HG02870 (cell line): ENCODE measurements around the gene HOXA1.
"Not testable (repeated sequence)": the region's sequence is repeated elsewhere in the genome, so short reads cannot be mapped to it uniquely, and the experiment has no call there.

Source experiments
- ATAC-seq: cut with Tn5 transposase; IDR thresholded peaks from one replicate; pipeline ENCODE4 v1.9.1; 2021; ENCODE audit warnings: mild to moderate bottlenecking, moderate library complexity; ENCODE audit not compliant: unreplicated experiment

The HOXA1 gene

GRCh38 chr7:27053153-27053552, 42.6 kb downstream of the HOXA1 start:
- no peak for ATAC-seq

DNA sequence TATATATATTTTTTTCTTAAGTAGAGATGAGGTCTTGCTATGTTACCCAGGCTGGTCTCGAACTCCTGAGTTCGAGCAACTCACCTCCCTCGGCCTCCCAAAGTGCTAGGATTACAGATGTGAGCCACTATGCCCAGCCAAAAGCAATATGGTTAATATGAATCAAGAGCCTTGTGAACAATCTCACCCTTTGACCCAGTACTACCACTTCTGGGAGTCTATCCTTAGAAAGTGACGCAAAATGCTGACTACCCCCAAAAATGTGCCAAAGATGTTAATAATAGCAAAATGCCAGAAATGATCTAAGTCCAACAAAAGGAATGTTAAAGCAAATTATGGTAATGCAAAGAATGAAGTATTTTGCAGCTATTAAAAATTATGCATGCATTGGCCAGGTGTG, 44.3 kb downstream of the HOXA1 start:
- no peak for ATAC-seq

DNA sequence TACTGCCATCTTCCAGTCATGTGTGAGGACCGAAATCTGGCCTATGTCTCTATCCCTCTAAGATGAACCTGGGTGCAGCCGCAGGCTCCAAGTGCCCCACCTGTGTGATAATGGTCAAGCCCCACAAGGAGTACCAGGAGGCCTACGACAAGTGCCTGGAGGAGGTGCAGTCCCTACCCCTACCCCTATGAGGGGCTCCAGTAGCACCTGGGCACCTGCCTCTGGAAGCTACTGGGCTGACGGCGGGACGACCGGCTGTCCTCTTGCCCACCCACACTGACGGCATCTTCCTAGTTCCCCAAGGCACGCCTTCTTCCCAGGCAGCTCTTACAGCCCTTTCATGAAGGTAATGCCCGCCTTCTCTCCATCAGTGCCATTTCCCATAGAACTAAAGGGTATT, 47.4 kb downstream of the HOXA1 start:
- ATAC-seq: no peak

GRCh38 chr7:27046854-27047549, 48.8 kb downstream of the HOXA1 start:
- ATAC-seq: no peak

DNA sequence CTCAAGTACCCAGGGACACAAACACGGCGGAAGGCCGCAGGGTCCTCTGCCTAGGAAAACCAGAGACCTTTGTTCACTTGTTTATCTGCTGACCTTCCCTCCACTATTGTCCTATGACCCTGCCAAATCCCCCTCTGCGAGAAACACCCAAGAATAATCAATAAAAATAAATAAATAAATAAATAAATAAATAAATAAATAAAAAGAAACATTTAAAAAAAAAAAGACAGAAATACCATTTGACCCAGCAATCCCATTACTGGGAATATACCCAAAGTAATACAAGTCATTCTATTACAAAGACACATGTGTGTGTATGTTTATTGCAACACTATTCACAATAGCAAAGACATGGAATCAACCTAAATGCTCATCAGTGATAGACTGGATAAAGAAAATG, 49.8 kb downstream of the HOXA1 start:
- ATAC-seq: not testable (repeated sequence)

DNA sequence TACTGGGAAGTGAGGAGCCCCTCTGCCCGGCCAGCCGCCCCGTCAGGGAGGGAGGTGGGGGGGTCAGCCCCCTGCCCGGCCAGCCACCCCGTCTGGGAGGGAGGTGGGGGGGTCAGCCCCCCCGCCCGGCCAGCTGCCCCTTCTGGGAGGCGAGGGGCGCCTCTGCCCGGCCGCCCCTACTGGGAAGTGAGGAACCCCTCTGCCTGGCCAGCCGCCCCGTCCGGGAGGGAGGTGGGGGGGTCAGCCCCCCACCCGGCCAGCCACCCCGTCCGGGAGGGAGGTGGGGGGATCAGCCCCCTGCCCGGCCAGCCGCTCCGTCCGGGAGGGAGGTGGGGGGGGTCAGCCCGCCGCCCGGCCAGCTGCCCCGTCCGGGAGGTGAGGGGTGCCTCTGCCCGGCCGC, 50.7 kb downstream of the HOXA1 start:
- not testable (repeated sequence) for ATAC-seq
